Measurements from ENCODE around the gene SMAD6.

GRCh38 chr15:66704019-66704802 lies 2.2 kb downstream of the SMAD6 start:
- TF ChIP-seq POLR2A (IDR thresholded peaks at IDR 0.05) (no peak), CTCF (IDR thresholded peaks at IDR 0.05) (no peak), EP300 (IDR thresholded peaks at IDR 0.05) (no peak)
